ENCODE data around the gene GPR15LG. TPM values are rescaled to one million over a fixed set of nuclear protein-coding genes. Genes with fewer than 3 reads are reported as not detected.

Gene GPR15LG
- total RNA-seq, 4 donors from 2014 or later: 2.0 to 19.3 (median 8.6) TPM

DNA sequence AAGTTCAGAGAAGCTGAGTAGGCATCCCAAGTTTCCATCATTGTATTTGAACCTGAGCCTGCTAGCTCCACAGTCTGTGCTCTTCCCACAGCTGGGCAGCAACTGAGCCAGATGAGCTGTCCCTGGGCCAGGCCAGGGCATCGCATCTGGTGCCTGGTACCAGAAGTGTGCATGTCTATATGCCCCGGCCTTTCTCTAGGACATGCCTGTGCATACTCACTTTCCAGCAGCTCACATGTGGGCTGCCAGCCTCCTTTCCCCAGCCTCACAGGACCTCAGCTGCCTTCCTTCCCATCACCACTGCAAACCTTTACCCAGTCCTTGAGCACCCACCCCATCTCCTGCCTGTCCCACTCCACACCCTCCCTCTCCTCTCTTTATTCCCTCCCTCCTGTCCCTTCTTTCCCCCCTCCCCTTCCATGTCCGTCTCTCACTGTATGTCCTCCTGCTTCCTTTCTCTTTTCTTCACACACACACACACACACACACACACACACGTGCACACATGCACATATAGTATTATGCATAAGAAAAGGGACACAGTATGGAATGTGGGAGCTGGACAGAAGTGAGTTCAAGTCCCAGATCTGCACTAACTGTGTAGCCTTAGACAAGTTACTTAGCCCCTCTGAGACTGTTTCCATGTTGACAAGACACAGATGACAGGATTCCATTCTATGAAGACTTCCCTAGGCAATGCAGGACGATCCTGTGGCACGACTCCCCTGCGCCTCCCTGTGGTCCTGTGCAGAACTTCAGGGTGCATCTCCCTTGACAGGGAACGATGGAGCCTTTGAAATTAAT is 31.6 kb downstream of the GPR15LG start:
- H3K9me3 ChIP-seq: no peaks in the 10 kb centered on the region
- H3K27me3 ChIP-seq: peaks cover 5% of the 10 kb centered on the region
- no peak for TF ChIP-seq POLR2A (IDR thresholded peaks at IDR 0.05)
- no peak for TF ChIP-seq EP300 (IDR thresholded peaks at IDR 0.05)
- TF ChIP-seq, protein P1, sequence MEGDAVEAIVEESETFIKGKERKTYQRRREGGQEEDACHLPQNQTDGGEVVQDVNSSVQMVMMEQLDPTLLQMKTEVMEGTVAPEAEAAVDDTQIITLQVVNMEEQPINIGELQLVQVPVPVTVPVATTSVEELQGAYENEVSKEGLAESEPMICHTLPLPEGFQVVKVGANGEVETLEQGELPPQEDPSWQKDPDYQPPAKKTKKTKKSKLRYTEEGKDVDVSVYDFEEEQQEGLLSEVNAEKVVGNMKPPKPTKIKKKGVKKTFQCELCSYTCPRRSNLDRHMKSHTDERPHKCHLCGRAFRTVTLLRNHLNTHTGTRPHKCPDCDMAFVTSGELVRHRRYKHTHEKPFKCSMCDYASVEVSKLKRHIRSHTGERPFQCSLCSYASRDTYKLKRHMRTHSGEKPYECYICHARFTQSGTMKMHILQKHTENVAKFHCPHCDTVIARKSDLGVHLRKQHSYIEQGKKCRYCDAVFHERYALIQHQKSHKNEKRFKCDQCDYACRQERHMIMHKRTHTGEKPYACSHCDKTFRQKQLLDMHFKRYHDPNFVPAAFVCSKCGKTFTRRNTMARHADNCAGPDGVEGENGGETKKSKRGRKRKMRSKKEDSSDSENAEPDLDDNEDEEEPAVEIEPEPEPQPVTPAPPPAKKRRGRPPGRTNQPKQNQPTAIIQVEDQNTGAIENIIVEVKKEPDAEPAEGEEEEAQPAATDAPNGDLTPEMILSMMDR (IDR thresholded peaks at IDR 0.05): peak; percentile 58 to 80
- no peak for TF ChIP-seq POLR2AphosphoS5 (IDR thresholded peaks at IDR 0.05)
- H3K4me3 ChIP-seq: no peak overlapping the region
- H3K4me1 ChIP-seq: no peaks in the 10 kb centered on the region
- peak; percentile 9 to 79 for DNase-seq (ENCODE audit: low spot score in 2 of 2)
- H3K36me3 ChIP-seq: no peaks in the 10 kb centered on the region
- 33% methylated on average over 8 of the region's 8 CpGs for WGBS
- H3K27ac ChIP-seq: no peak overlapping the region

DNA sequence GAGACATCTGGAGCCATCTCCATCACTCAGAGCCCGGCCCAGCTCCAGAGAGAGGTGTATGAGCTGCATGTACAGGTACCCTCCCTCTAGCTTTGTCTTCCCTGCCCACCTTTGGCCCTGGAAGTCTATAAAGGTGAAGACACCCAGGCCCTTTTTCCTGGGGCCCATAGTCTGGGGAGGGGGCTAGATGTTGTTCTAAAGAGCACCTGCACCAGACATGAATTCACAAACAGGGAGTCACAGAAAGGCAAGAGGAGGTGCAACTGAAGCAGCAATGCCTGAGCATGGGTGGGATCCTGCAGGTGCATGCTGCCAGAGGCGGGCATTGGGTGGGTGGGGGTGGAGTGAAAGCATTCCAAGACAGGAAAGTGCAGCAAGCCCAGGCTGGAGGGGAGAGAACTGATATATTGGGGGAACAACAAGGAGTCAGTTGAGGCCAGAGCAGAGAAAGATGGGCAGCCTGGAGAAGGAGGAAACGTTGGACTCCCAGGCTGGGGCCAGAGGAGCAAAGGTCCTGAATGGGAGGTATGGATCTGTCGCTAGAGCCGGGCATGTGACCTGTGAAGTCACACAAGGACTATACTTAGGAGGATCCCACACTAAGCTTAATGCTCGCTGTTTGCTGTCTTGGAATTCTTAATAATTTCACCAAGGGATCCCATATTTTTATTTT is 32.4 kb downstream of the GPR15LG start:
- peak in 1 of 2 donors; percentile 72 for DNase-seq (ENCODE audit: low spot score in 2 of 2)
- H3K27ac ChIP-seq: no peak overlapping the region
- H3K27me3 ChIP-seq: peaks cover 5% of the 10 kb centered on the region
- H3K36me3 ChIP-seq: no peaks in the 10 kb centered on the region
- no peak overlapping the region for H3K4me3 ChIP-seq
- H3K4me1 ChIP-seq: no peaks in the 10 kb centered on the region
- H3K9me3 ChIP-seq: no peaks in the 10 kb centered on the region
- WGBS: 72% methylated on average over 6 of the region's 6 CpGs
- TF ChIP-seq EP300 (IDR thresholded peaks at IDR 0.05): no peak
- TF ChIP-seq POLR2AphosphoS5 (IDR thresholded peaks at IDR 0.05): no peak
- no peak for TF ChIP-seq POLR2A (IDR thresholded peaks at IDR 0.05)
- TF ChIP-seq, protein P1 (IDR thresholded peaks at IDR 0.05): no peak

DNA sequence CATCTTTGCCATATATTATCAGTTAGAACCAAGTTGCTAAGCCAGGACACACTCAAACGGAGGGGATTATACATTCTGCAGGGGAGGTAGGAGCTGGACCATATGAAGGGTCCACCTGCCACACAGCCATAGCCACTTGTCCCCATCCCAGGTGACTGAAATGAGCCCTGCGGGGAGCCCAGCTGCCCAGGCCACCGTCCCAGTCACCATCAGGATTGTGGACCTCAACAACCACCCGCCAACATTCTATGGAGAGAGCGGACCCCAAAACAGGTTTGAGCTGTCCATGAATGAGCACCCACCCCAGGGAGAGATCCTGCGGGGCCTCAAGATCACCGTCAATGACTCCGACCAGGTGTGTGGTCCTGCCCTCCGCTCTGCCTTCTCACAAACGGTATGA is 34.4 kb downstream of the GPR15LG start:
- Histone ChIP-seq H3K27ac (no peak overlapping the region), H3K4me3 (no peak overlapping the region), H3K36me3 (no peaks in the 10 kb centered on the region), H3K4me1 (no peaks in the 10 kb centered on the region), H3K27me3 (peaks cover 10% of the 10 kb centered on the region), H3K9me3 (no peaks in the 10 kb centered on the region)
- TF ChIP-seq EP300 (IDR thresholded peaks at IDR 0.05) (no peak), POLR2A (IDR thresholded peaks at IDR 0.05) (no peak), POLR2AphosphoS5 (IDR thresholded peaks at IDR 0.05) (no peak)
- TF ChIP-seq, protein P1 (IDR thresholded peaks at IDR 0.05): no peak
- no peak for DNase-seq (ENCODE audit: low spot score in 2 of 2)
- WGBS: 88% methylated on average over 7 of the region's 10 CpGs

DNA sequence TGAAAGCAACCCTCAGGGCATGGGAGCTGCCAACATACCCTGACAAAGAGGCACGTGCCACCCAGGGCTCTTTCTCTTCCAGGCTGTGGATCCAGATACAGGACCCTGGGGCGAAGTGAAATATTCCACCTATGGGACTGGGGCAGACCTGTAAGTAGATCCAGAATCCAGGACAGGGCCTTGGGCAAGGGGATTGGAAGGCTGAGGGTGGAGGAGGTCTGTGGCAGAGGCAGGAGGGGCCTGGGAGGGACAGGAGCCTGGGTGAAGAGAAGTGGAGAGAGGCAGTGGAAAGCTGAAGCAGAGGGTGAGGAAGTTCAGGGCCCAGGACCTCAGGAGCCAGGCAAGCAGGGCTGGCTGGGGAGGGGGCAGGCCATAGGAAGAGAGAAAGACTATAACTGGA is 38.0 kb downstream of the GPR15LG start:
- H3K27ac ChIP-seq: no peak overlapping the region
- no peak overlapping the region for H3K4me3 ChIP-seq
- no peak for TF ChIP-seq POLR2A (IDR thresholded peaks at IDR 0.05)
- no peak for TF ChIP-seq POLR2AphosphoS5 (IDR thresholded peaks at IDR 0.05)
- TF ChIP-seq, protein P1 (IDR thresholded peaks at IDR 0.05): no peak
- TF ChIP-seq EP300 (IDR thresholded peaks at IDR 0.05): no peak
- peaks cover 4% of the 10 kb centered on the region for H3K36me3 ChIP-seq
- WGBS: 62% methylated on average over 2 of the region's 2 CpGs
- peak in 1 of 2 donors; percentile 35 for DNase-seq (ENCODE audit: low spot score in 2 of 2)
- peaks cover 5% of the 10 kb centered on the region for H3K27me3 ChIP-seq
- H3K4me1 ChIP-seq: no peaks in the 10 kb centered on the region
- no peaks in the 10 kb centered on the region for H3K9me3 ChIP-seq

- TF ChIP-seq EP300 (IDR thresholded peaks at IDR 0.05): no peak
- TF ChIP-seq POLR2A (IDR thresholded peaks at IDR 0.05): no peak
- TF ChIP-seq, protein P1 (IDR thresholded peaks at IDR 0.05): no peak
- TF ChIP-seq POLR2AphosphoS5 (IDR thresholded peaks at IDR 0.05): no peak
- Histone ChIP-seq H3K4me3 (no peak overlapping the region), H3K9me3 (no peaks in the 10 kb centered on the region), H3K27ac (no peak overlapping the region), H3K4me1 (no peaks in the 10 kb centered on the region), H3K36me3 (peaks cover 4% of the 10 kb centered on the region), H3K27me3 (peaks cover 5% of the 10 kb centered on the region)
- WGBS: 81% methylated on average over 4 of the region's 5 CpGs
- peak in 1 of 2 donors; percentile 59 for DNase-seq (ENCODE audit: low spot score in 2 of 2)
These were observed 38.4 kb downstream of the GPR15LG start for GRCh38 chr10:84212014-84212413.

Measured in suprapubic skin (tissue), 4 donors.